ENCODE data around the gene ADRA2C.

Gene ADRA2C

GRCh38 chr4:3720466-3720865 is 45.7 kb upstream of the ADRA2C start:
- no peaks in the 10 kb centered on the region for H3K79me2 ChIP-seq (ENCODE audit: insufficient read depth, low read length)
- H2AFZ ChIP-seq (ENCODE audit: low read length), result no peak overlapping the region
- no peaks in the 10 kb centered on the region for H3K36me3 ChIP-seq (ENCODE audit: insufficient read depth, low read length)
- H3K27me3 ChIP-seq (ENCODE audit: insufficient read depth, low read length, poor library complexity, severe bottlenecking), result no peaks in the 10 kb centered on the region
- H3F3A ChIP-seq (ENCODE audit: low read depth), result no peaks in the 10 kb centered on the region
- H3K4me2 ChIP-seq (ENCODE audit: low read depth, low read length, poor library complexity, severe bottlenecking), result no peak overlapping the region
- H3K4me1 ChIP-seq (ENCODE audit: insufficient read depth, low read length, poor library complexity, severe bottlenecking), result no peaks in the 10 kb centered on the region
- peaks cover 6% of the 10 kb centered on the region; the same call in 1 of the 2 replicates for H3K9me3 ChIP-seq (ENCODE audit: insufficient read depth, low read depth, low read length)
- H3K9ac ChIP-seq (ENCODE audit: low read depth, low read length, poor library complexity, severe bottlenecking), result no peak overlapping the region
- H4K20me1 ChIP-seq (ENCODE audit: insufficient read depth, low read length, poor library complexity, severe bottlenecking), result no peaks in the 10 kb centered on the region
- no peaks in the 10 kb centered on the region for H3K9me2 ChIP-seq (replicated peaks; ENCODE audit: low read depth, low read length)
- TF ChIP-seq EZH2phosphoT487 (IDR thresholded peaks at IDR 0.05; ENCODE audit: borderline replicate concordance), result no peak
- no peak for TF ChIP-seq CTCF (conservative IDR thresholded peaks at IDR 0.05; ENCODE audit: low read length)
- H3K4me3 ChIP-seq (ENCODE audit: low read length, poor library complexity, severe bottlenecking), result no peak overlapping the region

GRCh38 chr4:3721186-3721585 is 45.0 kb upstream of the ADRA2C start:
- no peaks in the 10 kb centered on the region for H3F3A ChIP-seq (ENCODE audit: low read depth)
- H3K9me2 ChIP-seq (replicated peaks; ENCODE audit: low read depth, low read length), result no peaks in the 10 kb centered on the region
- no peak overlapping the region for H3K4me3 ChIP-seq (ENCODE audit: low read length, poor library complexity, severe bottlenecking)
- H3K4me1 ChIP-seq (ENCODE audit: insufficient read depth, low read length, poor library complexity, severe bottlenecking), result no peaks in the 10 kb centered on the region
- no peaks in the 10 kb centered on the region for H3K79me2 ChIP-seq (ENCODE audit: insufficient read depth, low read length)
- H3K9me3 ChIP-seq (ENCODE audit: insufficient read depth, low read depth, low read length), result peaks cover 6% of the 10 kb centered on the region; the same call in 1 of the 2 replicates
- H3K9ac ChIP-seq (ENCODE audit: low read depth, low read length, poor library complexity, severe bottlenecking), result no peak overlapping the region
- no peak overlapping the region for H3K4me2 ChIP-seq (ENCODE audit: low read depth, low read length, poor library complexity, severe bottlenecking)
- no peak overlapping the region for H2AFZ ChIP-seq (ENCODE audit: low read length)
- TF ChIP-seq CTCF (conservative IDR thresholded peaks at IDR 0.05; ENCODE audit: low read length) (no peak), EZH2phosphoT487 (IDR thresholded peaks at IDR 0.05; ENCODE audit: borderline replicate concordance) (no peak)
- H3K36me3 ChIP-seq (ENCODE audit: insufficient read depth, low read length), result no peaks in the 10 kb centered on the region
- no peaks in the 10 kb centered on the region for H4K20me1 ChIP-seq (ENCODE audit: insufficient read depth, low read length, poor library complexity, severe bottlenecking)
- H3K27me3 ChIP-seq (ENCODE audit: insufficient read depth, low read length, poor library complexity, severe bottlenecking), result no peaks in the 10 kb centered on the region

- no peaks in the 10 kb centered on the region for H3F3A ChIP-seq (ENCODE audit: low read depth)
- no peaks in the 10 kb centered on the region for H3K79me2 ChIP-seq (ENCODE audit: insufficient read depth, low read length)
- peaks cover 6% of the 10 kb centered on the region; the same call in 1 of the 2 replicates for H3K9me3 ChIP-seq (ENCODE audit: insufficient read depth, low read depth, low read length)
- H3K4me2 ChIP-seq (ENCODE audit: low read depth, low read length, poor library complexity, severe bottlenecking), result no peak overlapping the region
- no peak overlapping the region for H2AFZ ChIP-seq (ENCODE audit: low read length)
- H3K9ac ChIP-seq (ENCODE audit: low read depth, low read length, poor library complexity, severe bottlenecking), result no peak overlapping the region
- H3K4me1 ChIP-seq (ENCODE audit: insufficient read depth, low read length, poor library complexity, severe bottlenecking), result no peaks in the 10 kb centered on the region
- no peaks in the 10 kb centered on the region for H4K20me1 ChIP-seq (ENCODE audit: insufficient read depth, low read length, poor library complexity, severe bottlenecking)
- no peak overlapping the region for H3K4me3 ChIP-seq (ENCODE audit: low read length, poor library complexity, severe bottlenecking)
- TF ChIP-seq CTCF (conservative IDR thresholded peaks at IDR 0.05; ENCODE audit: low read length) (no peak), EZH2phosphoT487 (IDR thresholded peaks at IDR 0.05; ENCODE audit: borderline replicate concordance) (no peak)
- no peaks in the 10 kb centered on the region for H3K36me3 ChIP-seq (ENCODE audit: insufficient read depth, low read length)
- H3K9me2 ChIP-seq (replicated peaks; ENCODE audit: low read depth, low read length), result no peaks in the 10 kb centered on the region
- H3K27me3 ChIP-seq (ENCODE audit: insufficient read depth, low read length, poor library complexity, severe bottlenecking), result no peaks in the 10 kb centered on the region
Measured at GRCh38 chr4:3721627-3722026, 44.6 kb upstream of the ADRA2C start.

All from Loucy (cell line).